Fibroblast of skin of right quadriceps (primary cell): Measurements from ENCODE around the gene PARP4.
"Not testable (repeated sequence)": the region's sequence is repeated elsewhere in the genome, so short reads cannot be mapped to it uniquely, and the experiment has no call there.

ENCODE experiments used
- DNase-seq: peaks from one replicate; pipeline ENCODE4 v3.0.0-alpha.2; 2013

Gene PARP4

DNA sequence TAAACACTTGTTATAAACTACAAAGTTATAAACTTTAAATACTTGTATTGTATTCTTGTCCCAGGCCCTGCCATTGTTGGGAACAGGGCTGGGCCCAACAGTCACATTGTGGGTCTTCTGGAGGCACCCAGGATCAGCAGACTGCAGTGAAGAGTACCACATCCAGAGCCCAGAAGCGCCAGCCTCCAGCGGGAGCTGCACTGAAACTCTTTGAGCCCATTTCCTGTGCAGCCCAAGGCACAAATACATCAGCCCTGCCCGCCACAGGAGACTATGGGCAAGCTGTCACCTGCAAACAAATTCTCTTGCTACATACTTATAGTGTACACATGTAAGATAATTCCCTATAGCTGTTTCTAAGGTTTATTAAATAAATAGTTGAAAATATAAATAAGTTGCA, 86.5 kb downstream of the PARP4 start:
- DNase-seq, result not testable (repeated sequence)

DNA sequence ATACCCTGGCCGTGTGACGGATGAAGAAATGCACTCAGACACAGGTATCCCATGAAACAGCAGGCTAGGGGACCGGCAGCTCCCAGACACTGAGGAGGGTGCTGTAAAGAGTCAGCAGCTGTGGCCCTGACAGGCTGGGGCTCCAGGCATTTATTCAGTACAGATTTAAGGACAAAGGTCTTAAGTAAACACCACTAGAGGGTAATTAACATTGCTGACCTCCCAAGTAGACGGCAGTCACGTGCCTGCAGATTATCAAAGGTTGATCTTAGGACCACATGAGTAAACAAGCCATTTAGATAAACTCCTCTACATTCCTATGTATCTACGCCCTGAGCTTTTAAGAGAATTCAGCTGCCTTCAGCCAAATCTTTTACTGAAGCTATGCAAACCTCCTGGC, 92.9 kb downstream of the PARP4 start:
- DNase-seq, result not testable (repeated sequence)

DNA sequence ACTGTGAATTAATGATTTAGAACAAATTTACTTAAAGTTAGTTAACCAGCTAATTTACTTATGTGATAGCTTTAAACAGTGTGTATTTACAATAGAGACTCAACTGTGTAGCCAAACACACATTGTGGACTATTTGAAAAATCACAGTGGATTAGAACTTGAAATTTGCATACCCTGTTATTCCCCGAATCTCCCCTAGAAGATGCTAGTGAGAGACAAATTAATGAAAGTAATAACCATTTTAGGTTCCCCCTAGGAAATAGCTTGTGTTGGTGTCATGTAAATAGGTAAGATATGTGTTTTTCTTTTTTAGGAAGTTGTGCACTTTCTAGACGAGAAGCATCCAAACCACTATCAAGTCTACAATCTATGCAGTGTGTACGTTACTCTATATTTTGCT, 104.7 kb downstream of the PARP4 start:
- no peak for DNase-seq

GRCh38 chr13:24406524-24406923, 106.1 kb downstream of the PARP4 start:
- no peak for DNase-seq

DNA sequence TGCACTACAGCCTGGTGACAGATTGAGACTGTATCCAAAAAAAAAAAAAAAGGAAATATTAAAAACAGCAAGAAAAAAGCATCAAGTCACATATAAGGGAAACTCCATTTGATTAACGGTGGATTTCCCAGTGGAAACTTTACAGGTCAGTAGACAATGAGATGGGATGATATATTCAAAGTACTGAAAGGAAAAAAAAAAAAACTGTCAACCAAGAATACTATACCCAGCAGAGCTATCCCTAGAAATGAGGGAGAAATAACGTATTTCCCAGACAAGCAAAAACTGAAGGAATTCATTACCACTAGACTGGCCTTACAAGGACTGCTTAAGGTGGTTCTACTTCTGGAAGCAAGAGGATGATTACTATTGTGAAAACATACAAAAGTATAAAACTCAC, 115.8 kb downstream of the PARP4 start:
- DNase-seq, result no peak

DNA sequence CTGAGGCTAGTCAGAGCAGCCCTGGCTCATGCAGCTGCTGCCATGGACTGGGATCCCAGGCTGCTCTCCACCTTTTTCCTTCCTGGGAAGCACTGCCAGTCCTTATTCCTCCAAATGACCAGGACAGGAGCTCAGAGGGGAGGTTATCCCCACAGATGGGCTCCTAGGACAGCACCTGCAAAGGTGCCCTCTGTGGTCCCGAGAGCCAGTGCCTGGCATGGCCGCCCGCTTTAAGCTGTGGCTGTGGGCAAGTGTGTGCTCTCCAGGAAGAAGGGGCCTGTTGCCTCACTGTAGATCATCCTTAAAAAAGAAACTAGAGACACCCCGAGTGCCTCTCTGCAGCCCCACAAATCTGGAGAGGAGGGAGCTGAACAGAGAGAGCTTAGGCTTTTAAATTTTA, 119.6 kb downstream of the PARP4 start:
- no peak for DNase-seq

DNA sequence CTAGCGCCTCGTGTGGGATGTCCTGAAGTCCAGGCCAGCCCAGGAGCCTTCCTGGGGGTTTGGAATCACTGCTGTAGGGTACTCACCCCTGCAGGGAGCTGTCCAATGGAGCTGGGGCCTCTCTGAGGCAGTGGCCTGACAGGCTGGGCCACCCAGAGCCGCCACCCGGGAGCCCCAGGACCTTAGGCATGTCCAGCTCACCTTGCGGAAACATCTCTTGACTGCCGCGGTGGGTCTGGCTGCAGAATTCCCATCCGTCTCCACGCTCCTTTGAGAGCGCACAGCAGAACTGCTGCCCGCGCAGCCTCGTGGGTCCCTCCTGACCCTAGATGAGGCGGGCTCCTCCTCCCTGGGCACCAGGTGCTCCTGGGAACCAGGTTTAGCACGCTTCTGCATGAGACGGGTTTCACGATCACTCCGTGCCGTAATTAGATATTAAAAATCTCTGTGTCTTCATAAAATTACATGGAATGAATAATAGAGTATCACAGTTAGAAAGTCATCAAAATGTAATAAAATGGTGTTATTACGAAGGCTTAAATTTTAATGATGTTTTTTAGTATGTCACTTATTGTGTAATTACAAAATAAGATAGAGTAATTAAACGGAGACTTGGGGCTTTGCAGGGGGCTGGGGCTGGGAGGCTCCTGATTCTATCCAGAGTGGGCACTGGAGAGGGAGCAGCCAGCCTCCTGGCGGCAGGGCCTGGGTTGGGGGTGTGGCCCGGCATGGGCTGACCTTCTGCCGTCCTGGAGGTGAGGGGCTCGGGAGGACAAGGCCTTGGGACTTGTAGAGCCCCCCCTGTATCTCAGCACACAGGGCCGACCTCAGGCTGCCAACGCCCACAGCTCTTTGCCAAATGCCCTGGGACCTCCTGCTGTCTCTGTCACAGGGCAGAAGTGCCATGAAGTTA, 120.6 kb downstream of the PARP4 start:
- not testable (repeated sequence) for DNase-seq

DNA sequence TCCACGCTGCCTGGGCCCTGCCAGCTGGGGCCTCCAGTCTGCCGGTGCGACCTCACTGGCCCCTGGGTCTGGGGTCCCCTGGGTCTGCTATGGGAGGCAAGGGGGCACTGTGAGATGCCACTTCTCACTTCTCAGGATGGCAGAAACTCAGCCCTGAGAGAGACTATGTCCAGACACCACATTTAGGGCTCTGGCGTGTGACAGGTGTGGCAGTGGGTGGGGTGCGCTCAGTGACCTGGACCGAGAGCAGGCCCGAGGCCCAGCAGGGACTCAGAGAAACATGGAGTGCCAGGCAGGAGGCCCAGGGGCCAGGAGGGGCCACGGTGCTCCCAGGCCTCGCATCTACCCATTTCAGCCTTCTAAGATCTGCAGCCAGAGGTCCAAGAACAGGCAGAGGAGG, 121.8 kb downstream of the PARP4 start:
- not testable (repeated sequence) for DNase-seq

DNA sequence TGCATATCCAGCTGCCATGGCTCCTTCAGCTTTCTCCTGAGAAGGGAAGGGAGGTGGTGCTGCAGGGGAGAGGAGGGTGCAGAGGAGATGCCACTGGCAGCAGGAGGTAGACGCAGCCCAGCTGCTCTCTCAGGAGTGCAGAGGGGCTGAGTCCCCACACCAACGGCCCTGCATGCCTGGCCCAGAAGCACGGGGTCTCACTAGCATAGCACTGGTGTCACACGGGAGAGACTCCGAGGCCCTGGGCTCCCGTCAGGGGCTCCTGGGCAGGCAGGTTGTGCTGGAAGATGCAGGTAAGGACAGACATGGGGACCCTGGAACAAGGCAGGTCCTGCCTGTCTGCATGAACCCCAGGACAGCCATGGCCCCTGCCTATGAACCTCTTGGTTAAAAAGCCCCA, 123.1 kb downstream of the PARP4 start:
- DNase-seq, result no peak

DNA sequence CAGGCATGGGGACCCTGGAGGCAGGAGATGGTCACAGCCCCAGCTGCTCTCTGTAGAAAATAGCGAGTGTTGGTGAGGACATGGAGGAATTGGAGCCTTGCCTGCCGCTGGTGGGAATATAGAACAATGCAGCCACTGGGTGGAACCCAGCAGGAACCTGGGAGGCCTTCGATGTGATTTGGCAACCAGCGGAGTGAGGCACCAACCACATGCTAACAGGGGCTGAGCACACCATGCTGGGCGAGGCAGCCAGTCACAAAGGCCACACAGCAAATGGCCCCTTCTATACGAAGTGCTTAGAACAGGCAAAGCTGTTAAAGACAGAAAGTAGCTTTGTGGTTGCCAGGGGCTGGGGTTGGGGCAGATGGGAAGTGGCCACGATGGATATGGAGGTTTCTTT, 123.8 kb downstream of the PARP4 start:
- not testable (repeated sequence) for DNase-seq

DNA sequence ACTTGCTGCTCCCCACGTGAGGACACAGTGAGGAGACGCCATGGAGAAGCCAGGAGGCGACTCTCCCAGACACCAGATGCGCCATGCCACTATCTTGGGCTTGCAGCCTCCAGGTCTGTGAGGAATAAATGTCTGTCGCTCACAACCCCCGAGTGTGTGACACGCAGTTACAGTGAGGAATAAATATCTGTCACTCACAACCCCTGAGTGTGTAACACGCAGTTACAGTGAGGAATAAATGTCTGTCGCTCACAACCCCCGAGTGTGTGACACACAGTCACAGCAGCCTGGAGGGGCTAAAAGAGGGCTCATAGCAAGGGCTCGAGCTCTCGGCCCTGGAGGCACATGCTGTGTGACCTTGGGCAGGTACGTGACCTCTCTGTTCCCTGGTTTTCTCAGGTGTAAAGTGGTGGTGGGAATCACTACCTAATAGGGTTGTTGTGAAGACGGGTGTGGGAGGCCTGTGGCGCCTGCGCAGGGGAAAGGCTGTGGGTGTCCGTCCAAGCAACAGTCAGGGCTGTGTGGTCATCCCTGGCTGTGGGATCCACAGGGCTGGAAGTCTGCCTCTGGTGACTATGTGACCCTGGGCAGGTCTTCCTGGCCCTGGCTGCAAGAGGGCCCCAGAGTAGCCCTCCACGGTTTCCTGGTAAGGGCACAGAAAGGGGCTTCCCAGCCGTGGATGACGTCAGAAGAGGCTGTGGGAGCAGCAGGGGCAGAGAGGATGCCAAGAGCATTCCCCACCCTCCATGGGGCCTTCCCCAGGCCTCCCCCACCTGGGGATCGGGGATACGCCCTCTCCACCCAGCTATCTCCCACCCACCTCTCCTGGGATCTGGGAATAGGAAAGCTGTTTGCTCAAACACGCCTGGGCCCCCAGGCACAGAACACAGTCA, 125.5 kb downstream of the PARP4 start:
- DNase-seq, result no peak

DNA sequence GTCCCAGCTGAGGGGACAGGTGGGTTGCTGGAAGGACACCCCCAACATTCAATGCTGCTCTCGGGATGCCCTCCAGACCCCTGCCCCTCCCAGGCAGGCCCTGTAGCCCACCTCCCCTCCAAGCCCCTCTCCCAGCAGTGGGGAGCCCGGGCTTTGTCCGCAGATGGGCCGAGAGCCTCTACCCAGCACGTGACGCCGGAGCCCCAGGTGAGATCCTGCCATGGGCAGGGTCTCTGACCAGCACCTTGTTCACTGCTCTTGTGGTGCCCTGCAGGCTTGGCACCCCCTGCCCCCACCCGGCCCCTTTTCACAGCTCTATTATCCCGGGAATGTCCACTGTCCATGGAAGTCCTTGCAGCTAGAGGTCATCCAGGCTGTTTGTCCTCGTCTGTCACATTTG, 126.7 kb downstream of the PARP4 start:
- DNase-seq, result no peak

DNA sequence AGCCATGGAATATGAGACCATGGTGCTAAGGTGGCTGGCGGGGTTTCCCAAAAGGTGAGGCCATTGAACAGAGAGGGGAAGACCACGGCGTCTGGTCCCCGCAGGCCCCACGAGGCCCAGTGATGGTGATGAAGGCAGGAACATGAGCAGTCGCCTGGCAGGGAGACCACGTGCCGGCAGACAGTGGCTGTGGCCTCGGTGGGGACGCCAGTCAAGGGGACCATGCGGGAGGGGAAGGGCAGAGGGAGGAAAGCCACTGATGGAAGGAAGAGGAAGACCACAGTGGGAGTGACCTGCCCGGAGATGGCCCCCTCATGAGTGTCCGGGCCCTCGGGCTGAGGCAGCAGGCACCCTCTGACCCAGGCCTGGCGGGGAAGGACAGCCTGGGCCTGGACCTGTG, 127.6 kb downstream of the PARP4 start:
- DNase-seq, result not testable (repeated sequence)

DNA sequence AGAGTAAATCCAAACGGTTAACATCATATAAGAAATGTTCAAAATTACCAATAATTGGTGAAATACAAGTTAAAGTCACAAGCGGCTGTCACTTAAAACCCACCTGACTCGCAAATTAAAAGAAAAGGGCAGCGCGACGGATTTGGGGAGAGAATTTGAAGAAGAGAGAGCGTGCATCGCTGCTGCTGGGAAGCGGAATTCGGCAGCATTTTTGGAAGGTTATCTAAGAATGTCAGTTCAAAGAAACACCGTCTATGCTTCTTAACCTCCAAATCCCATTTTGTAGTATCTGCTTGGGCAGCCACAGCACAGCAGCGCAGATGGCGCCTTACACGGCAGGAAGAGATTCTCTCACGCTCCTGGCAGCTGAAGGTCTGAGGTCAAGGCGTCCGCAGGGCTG, 128.5 kb downstream of the PARP4 start:
- DNase-seq, result not testable (repeated sequence)

DNA sequence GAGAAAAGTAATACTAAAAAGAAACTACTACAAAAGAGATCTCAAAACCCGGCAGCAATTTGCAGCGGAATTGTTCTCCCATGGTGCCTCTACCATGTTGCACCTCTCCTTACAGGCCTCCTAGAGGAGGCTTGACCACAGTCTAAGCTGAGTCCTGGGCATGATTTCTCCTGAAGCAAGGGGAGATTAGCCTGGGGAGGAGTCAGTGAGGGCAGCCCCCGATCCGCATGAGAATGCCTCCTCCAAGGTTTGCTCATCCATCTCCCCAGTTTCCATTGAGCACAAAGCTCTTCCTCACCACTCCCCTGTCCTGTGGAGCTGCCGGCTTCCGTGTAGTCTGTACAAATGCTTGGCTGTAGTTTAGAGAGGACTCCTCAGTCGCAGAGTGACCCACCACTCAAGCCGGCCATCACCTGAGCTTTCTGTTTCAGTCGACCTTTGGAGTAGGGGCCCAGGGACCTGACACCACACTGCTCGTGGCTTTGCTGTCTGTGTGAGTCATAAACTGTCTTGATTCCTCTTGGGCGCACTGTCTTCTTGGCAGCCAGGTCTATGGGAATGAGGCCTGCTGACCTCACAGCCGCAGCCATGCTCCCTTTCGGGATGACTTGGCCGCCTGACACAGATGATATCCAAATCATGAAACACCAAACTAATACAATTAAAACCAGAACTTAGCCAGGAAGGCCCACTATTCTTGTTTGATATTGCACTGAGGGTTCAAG, 130.9 kb downstream of the PARP4 start:
- DNase-seq, result no peak

DNA sequence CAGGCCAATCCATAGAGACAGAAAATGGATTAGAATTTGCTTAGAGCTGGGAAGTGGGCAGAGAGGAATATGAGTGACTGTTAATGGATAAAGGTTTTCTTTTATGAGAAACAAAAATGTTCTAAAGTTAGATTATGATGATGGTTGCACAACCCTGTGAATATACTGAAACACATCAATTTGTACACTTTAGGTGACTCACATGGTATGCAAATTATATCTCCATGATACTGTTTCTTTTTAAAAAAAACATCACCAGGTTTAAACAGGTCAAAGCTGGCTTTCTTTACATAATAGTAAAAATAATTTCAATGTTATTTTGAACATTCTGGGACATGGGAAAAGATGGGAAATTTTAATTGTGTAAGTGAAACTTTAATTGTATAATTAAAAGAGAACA, 131.7 kb downstream of the PARP4 start:
- DNase-seq, result not testable (repeated sequence)

- not testable (repeated sequence) for DNase-seq
These were observed 132.4 kb downstream of the PARP4 start for GRCh38 chr13:24380227-24380626.

DNA sequence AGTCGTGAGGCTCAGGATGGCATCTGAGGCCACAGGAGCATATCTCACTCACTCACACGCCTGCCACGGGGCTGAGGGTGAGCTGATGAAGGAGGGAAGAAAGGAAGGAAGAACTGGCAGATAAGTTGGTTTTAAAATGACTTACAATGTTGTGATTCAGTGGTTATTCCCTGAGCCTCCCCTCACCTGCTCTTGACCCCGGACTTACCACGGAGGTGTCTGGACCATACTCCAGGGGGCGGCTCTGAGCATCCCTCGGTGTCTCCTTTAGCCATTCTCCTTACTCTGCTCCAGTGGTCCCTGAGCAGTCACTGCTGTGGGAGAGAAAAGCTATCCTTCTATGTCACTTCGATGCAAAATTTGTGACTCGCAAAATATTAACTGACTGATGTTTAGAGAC, 141.3 kb downstream of the PARP4 start:
- DNase-seq, result not testable (repeated sequence)
